ENCODE results near the gene CCZ1B.
"Not testable (repeated sequence)": the region's sequence is repeated elsewhere in the genome, so short reads cannot be mapped to it uniquely, and the experiment has no call there.

Gene CCZ1B

GRCh38 chr7:6826151-6826550, at the start of gene CCZ1B:
CCZ1B (minus strand) TSS chr7:6826275; CDS start chr7:6826197, 78 bp downstream.
- peak; percentile 87 for DNase-seq

GRCh38 chr7:6875022-6875421, 48.9 kb upstream of the CCZ1B start:
- not testable (repeated sequence) for DNase-seq

GRCh38 chr7:6872246-6872945, 46.3 kb upstream of the CCZ1B start:
- not testable (repeated sequence) for DNase-seq

GRCh38 chr7:6871421-6872144, 45.5 kb upstream of the CCZ1B start:
- not testable (repeated sequence) for DNase-seq

- not testable (repeated sequence) for DNase-seq
These were observed 38.7 kb upstream of the CCZ1B start for GRCh38 chr7:6864751-6865150.

GRCh38 chr7:6864188-6864587, 38.1 kb upstream of the CCZ1B start:
- DNase-seq, result not testable (repeated sequence)

- DNase-seq, result not testable (repeated sequence)
These were observed 36.8 kb upstream of the CCZ1B start for GRCh38 chr7:6862876-6863275.

GRCh38 chr7:6857721-6858314, 31.7 kb upstream of the CCZ1B start:
- DNase-seq, result peak; percentile 45

- not testable (repeated sequence) for DNase-seq
These were observed 29.6 kb upstream of the CCZ1B start for GRCh38 chr7:6855563-6856131.

- DNase-seq, result not testable (repeated sequence)
These were observed 28.9 kb upstream of the CCZ1B start for GRCh38 chr7:6854747-6855562.

GRCh38 chr7:6853681-6854080, 27.6 kb upstream of the CCZ1B start:
- not testable (repeated sequence) for DNase-seq

- not testable (repeated sequence) for DNase-seq
These were observed 23.1 kb upstream of the CCZ1B start for GRCh38 chr7:6849127-6849526.

GRCh38 chr7:6847751-6848150, 21.7 kb upstream of the CCZ1B start:
- DNase-seq, result not testable (repeated sequence)

- not testable (repeated sequence) for DNase-seq
These were observed 19.9 kb upstream of the CCZ1B start for GRCh38 chr7:6845971-6846449.

GRCh38 chr7:6843654-6844053, 17.6 kb upstream of the CCZ1B start:
- DNase-seq, result not testable (repeated sequence)

- not testable (repeated sequence) for DNase-seq
These were observed 17.0 kb upstream of the CCZ1B start for GRCh38 chr7:6843092-6843491.

- not testable (repeated sequence) for DNase-seq
These were observed 16.3 kb upstream of the CCZ1B start for GRCh38 chr7:6842278-6842921.

- DNase-seq, result not testable (repeated sequence)
These were observed 11.0 kb upstream of the CCZ1B start for GRCh38 chr7:6837081-6837480.

GRCh38 chr7:6835521-6835920, 9.4 kb upstream of the CCZ1B start:
- not testable (repeated sequence) for DNase-seq

- DNase-seq, result no peak
These were observed 7.6 kb upstream of the CCZ1B start for GRCh38 chr7:6833636-6834035.

- DNase-seq, result no peak
These were observed 5.1 kb upstream of the CCZ1B start for GRCh38 chr7:6831018-6831725.
